ENCODE results near the gene MAD1L1. TPM values are rescaled to one million over a fixed set of nuclear protein-coding genes. Genes with fewer than 3 reads are reported as not detected.

Gene MAD1L1
- total RNA-seq, 1 donor from 2014 or later, result 53.8 TPM

DNA sequence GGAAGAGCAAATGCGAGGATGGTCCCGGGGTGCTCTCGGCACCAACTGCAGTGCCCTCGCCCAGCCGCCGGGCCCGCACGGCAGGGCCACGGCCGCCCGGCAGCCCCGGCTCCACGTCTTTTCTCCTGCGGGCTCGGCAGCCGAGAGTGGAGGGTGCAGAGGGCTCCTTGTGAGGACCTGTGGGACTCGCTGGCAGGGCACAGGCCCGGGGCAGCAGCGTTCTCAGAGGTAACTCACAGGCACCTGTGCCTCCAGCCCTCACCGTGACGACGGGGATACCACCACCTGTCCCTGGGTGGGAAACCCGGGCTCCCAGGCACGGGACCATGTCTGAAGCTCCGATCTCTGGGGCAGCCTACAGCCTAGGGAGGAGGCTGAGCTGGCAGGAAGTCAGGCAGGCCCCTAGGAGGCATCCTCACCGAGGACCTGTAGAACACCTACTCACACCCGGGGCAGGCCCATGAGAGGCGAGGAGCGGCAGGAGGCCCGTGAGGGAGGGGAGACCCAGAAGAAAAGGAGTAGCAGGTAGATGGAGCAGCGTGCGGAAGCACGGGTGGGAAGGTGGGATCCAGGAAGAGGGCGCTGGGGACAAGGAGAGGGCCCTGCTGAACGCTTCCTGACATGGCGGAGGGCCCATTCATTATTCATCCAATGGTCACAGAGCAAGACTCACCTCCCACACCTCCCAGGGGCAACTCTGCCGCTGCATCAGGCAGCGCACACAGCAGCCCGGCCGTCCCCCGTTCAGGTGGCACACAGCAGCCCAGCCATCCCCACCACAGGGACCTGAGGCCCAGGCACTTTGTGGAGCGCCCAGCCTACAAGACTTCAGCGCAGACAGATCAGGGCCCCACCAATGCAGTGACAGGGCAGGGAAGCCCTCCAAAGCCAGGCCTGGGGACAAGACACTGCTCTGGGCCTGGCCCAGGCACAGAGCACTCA, 244.9 kb downstream of the MAD1L1 start:
- Mint-ChIP-seq H3K27ac (ENCODE audit: unreplicated experiment) (peak overlapping the region; percentile 83), H3K36me3 (ENCODE audit: low read depth) (peaks cover 3% of the 10 kb centered on the region), H3K4me3 (no peak overlapping the region), H3K9me3 (no peaks in the 10 kb centered on the region), H3K27me3 (ENCODE audit: low read depth) (no peaks in the 10 kb centered on the region), H3K4me1 (no peaks in the 10 kb centered on the region)
- DNase-seq (ENCODE audit: low read depth, low spot score), result no peak
- TF ChIP-seq, protein P1, sequence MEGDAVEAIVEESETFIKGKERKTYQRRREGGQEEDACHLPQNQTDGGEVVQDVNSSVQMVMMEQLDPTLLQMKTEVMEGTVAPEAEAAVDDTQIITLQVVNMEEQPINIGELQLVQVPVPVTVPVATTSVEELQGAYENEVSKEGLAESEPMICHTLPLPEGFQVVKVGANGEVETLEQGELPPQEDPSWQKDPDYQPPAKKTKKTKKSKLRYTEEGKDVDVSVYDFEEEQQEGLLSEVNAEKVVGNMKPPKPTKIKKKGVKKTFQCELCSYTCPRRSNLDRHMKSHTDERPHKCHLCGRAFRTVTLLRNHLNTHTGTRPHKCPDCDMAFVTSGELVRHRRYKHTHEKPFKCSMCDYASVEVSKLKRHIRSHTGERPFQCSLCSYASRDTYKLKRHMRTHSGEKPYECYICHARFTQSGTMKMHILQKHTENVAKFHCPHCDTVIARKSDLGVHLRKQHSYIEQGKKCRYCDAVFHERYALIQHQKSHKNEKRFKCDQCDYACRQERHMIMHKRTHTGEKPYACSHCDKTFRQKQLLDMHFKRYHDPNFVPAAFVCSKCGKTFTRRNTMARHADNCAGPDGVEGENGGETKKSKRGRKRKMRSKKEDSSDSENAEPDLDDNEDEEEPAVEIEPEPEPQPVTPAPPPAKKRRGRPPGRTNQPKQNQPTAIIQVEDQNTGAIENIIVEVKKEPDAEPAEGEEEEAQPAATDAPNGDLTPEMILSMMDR (conservative IDR thresholded peaks at IDR 0.05), result no peak

DNA sequence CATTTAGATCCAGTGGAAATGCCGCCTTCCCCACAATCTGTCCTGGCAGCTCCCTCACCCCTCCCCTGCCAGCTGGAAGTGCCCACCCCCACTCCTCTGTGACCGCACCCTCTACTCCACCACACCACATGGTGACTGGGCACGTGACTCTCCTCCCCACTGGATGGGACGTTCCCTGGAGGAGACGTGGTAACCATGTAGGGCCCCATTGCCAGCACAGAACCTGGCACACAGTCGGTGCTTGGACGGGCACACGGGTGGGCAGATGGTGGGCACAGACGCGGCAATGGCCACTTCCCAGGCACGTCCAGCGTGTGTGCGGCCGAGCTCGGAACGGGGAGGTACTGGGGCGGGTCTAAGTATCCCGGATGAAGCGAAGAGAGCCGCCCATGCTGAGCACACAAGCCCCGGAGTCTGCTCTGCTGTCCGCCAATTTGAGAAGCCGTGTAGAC, 245.6 kb downstream of the MAD1L1 start:
- TF ChIP-seq, protein P1 (conservative IDR thresholded peaks at IDR 0.05), result no peak
- Mint-ChIP-seq H3K9me3 (no peaks in the 10 kb centered on the region), H3K4me3 (no peak overlapping the region), H3K27me3 (ENCODE audit: low read depth) (no peaks in the 10 kb centered on the region), H3K27ac (ENCODE audit: unreplicated experiment) (no peak overlapping the region), H3K36me3 (ENCODE audit: low read depth) (peaks cover 3% of the 10 kb centered on the region), H3K4me1 (no peaks in the 10 kb centered on the region)
- no peak for DNase-seq (ENCODE audit: low read depth, low spot score)

DNA sequence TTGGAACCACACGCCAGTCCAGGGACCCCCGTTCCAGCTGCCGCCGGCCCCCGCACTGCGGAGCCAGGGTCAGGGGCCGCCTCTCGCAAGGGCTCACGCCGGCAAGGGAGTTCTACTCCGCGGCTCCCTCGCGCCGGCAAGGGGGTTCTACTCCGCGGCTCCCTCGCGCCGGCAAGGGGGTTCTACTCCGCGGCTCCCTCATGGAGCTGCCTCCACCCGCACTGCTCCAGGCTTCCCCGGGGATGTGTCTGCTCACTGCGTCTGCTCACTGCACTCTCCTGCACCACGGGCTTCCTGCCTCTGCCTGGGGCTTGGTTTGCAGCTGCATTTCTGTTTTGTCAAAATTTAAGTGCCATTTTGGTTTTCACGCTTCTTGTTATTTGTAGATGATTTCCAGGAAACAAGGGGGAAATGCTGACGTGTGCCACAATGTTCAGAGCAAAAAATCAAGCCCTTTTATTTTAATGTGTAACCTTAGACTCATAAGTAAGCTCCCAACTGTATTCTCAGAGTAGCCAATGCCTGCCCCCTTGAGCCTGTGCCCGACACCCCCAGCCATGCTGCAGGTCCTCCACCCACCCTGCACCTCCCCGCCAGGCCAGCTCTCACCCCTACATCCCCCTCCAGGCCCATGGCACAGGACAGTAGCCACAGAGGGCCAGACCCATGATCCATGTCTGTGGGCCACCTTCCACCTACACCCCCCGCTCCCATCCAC, 246.2 kb downstream of the MAD1L1 start:
- no peak overlapping the region for H3K27ac Mint-ChIP-seq (ENCODE audit: unreplicated experiment)
- DNase-seq (ENCODE audit: low read depth, low spot score), result no peak
- H3K9me3 Mint-ChIP-seq, result no peaks in the 10 kb centered on the region
- H3K4me1 Mint-ChIP-seq, result no peaks in the 10 kb centered on the region
- H3K4me3 Mint-ChIP-seq, result no peak overlapping the region
- H3K36me3 Mint-ChIP-seq (ENCODE audit: low read depth), result peaks cover 3% of the 10 kb centered on the region
- TF ChIP-seq, protein P1 (conservative IDR thresholded peaks at IDR 0.05), result no peak
- no peaks in the 10 kb centered on the region for H3K27me3 Mint-ChIP-seq (ENCODE audit: low read depth)

DNA sequence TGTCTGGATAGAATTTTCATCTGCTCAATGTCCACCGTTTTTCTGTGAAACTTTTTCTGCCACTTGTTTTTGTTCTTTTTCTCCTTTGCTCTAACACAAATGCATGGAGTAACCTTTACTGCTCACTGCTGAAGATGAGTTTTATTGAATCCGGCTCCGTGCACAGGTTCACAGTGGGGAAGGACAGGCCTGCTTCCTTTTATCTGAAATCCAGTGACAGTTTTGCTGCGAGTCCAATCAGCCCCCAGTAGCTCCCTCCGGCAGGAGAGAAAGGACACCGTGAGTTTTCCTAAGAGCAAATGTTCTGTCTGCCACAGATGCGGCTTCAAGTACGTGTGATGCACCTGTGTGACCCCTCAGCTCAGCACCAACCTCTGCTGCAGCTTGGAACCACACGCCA, 246.8 kb downstream of the MAD1L1 start:
- no peak for DNase-seq (ENCODE audit: low read depth, low spot score)

DNA sequence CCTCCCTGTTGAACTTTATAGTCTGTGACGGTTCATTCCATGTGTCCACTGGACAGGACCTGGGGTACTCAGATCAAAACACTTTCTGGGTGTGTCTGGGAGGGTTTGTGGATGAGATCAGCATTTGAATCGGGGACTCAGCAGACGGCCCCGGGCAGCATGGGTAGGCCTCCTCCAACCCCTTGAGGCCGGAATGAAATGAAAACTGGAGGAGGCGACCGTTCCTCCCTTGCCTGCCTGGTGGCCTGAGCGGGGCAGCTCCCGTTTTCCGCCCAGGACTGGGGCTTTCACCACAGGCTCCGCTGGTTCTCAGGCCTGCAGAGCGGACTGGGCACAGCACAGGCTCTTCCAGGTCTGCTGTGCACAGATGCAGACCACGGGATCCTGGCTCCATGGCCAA, 247.7 kb downstream of the MAD1L1 start:
- Mint-ChIP-seq H3K9me3 (no peaks in the 10 kb centered on the region), H3K36me3 (ENCODE audit: low read depth) (peaks cover 3% of the 10 kb centered on the region), H3K4me1 (no peaks in the 10 kb centered on the region), H3K4me3 (no peak overlapping the region), H3K27me3 (ENCODE audit: low read depth) (no peaks in the 10 kb centered on the region), H3K27ac (ENCODE audit: unreplicated experiment) (peak overlapping the region; percentile 2)
- TF ChIP-seq, protein P1 (conservative IDR thresholded peaks at IDR 0.05), result no peak
- no peak for DNase-seq (ENCODE audit: low read depth, low spot score)

More for the DNA sequence above, 246.8 kb downstream of the MAD1L1 start:
- Mint-ChIP-seq H3K36me3 (ENCODE audit: low read depth) (peaks cover 3% of the 10 kb centered on the region), H3K27ac (ENCODE audit: unreplicated experiment) (peak overlapping the region; percentile 87), H3K27me3 (ENCODE audit: low read depth) (no peaks in the 10 kb centered on the region), H3K4me1 (no peaks in the 10 kb centered on the region), H3K4me3 (no peak overlapping the region), H3K9me3 (no peaks in the 10 kb centered on the region)
- TF ChIP-seq, protein P1 (conservative IDR thresholded peaks at IDR 0.05), result no peak

Data from neural crest cell (in vitro differentiated cells).